ENCODE measurements around the gene TMEM11.

Gene TMEM11

GRCh38 chr17:21157586-21158370 lies 56.2 kb downstream of the TMEM11 start:
- no peak for DNase-seq

GRCh38 chr17:21152731-21153130 lies 61.2 kb downstream of the TMEM11 start:
- no peak for DNase-seq

- no peak for DNase-seq
Observed at GRCh38 chr17:21149621-21150020, 64.3 kb downstream of the TMEM11 start.
